ENCODE data around the gene CAMSAP1.

- TF ChIP-seq, protein P1, sequence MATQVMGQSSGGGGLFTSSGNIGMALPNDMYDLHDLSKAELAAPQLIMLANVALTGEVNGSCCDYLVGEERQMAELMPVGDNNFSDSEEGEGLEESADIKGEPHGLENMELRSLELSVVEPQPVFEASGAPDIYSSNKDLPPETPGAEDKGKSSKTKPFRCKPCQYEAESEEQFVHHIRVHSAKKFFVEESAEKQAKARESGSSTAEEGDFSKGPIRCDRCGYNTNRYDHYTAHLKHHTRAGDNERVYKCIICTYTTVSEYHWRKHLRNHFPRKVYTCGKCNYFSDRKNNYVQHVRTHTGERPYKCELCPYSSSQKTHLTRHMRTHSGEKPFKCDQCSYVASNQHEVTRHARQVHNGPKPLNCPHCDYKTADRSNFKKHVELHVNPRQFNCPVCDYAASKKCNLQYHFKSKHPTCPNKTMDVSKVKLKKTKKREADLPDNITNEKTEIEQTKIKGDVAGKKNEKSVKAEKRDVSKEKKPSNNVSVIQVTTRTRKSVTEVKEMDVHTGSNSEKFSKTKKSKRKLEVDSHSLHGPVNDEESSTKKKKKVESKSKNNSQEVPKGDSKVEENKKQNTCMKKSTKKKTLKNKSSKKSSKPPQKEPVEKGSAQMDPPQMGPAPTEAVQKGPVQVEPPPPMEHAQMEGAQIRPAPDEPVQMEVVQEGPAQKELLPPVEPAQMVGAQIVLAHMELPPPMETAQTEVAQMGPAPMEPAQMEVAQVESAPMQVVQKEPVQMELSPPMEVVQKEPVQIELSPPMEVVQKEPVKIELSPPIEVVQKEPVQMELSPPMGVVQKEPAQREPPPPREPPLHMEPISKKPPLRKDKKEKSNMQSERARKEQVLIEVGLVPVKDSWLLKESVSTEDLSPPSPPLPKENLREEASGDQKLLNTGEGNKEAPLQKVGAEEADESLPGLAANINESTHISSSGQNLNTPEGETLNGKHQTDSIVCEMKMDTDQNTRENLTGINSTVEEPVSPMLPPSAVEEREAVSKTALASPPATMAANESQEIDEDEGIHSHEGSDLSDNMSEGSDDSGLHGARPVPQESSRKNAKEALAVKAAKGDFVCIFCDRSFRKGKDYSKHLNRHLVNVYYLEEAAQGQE (IDR thresholded peaks at IDR 0.05; ENCODE audit: low read depth, low read length): no peak
- TF ChIP-seq ZNF217 (IDR thresholded peaks at IDR 0.05): no peak
- TF ChIP-seq EGR1 (IDR thresholded peaks at IDR 0.05; ENCODE audit: borderline replicate concordance in 1 of 2, low read depth in 2 of 2, low read length in 2 of 2): no peak
- no peak for TF ChIP-seq CTCF (IDR thresholded peaks at IDR 0.05 in 2 of 3, conservative IDR thresholded peaks at IDR 0.05 in 1 of 3; ENCODE audit: control insufficient read depth in 2 of 3, extremely low read depth in 1 of 3, insufficient read depth in 1 of 3, low read depth in 3 of 3, low read length in 3 of 3)
- no peak for TF ChIP-seq SIN3A (IDR thresholded peaks at IDR 0.05; ENCODE audit: low read depth, low read length)
- no peak for TF ChIP-seq SPI1 (IDR thresholded peaks at IDR 0.05; ENCODE audit: borderline replicate concordance, insufficient read depth, low read depth, low read length)
These were observed 27.7 kb downstream of the CAMSAP1 start for GRCh38 chr9:135879619-135880018.
